GM19397 (cell line): ENCODE results near the gene OR4F17.
"Not testable (repeated sequence)": the region's sequence is repeated elsewhere in the genome, so short reads cannot be mapped to it uniquely, and the experiment has no call there.

Experiments
- ATAC-seq: cut with Tn5 transposase; IDR thresholded peaks from one replicate; pipeline ENCODE4 v1.9.1; 2021; ENCODE audit warnings: mild to moderate bottlenecking, moderate library complexity; ENCODE audit not compliant: unreplicated experiment

OR4F17 gene

GRCh38 chr19:106804-107203, at the start of gene OR4F17:
TSS of gene OR4F17 (plus strand) at chr19:107104. CDS start at chr19:110679, 3,575 bp downstream.
- not testable (repeated sequence) for ATAC-seq

- not testable (repeated sequence) for ATAC-seq
Measured at GRCh38 chr19:70793-71192, 36.1 kb upstream of the OR4F17 start.

- not testable (repeated sequence) for ATAC-seq
Measured at GRCh38 chr19:82864-83263, 24.0 kb upstream of the OR4F17 start.

- not testable (repeated sequence) for ATAC-seq
Measured at GRCh38 chr19:83626-84025, 23.3 kb upstream of the OR4F17 start.

- ATAC-seq = not testable (repeated sequence)
Measured at GRCh38 chr19:90678-91077, 16.2 kb upstream of the OR4F17 start.

- ATAC-seq = not testable (repeated sequence)
Measured at GRCh38 chr19:94794-95193, 12.1 kb upstream of the OR4F17 start.

- not testable (repeated sequence) for ATAC-seq
Measured at GRCh38 chr19:97647-98046, 9.3 kb upstream of the OR4F17 start.

GRCh38 chr19:120443-121140, 13.7 kb downstream of the OR4F17 start:
- not testable (repeated sequence) for ATAC-seq
